Uterine smooth muscle cell (primary cell): ENCODE results near the gene PPM1G. TPM values are rescaled to one million over a fixed set of nuclear protein-coding genes. Genes with fewer than 3 reads are reported as not detected.

Experiments used
- total RNA-seq: library from RNA; depleted of rRNA; stranded (reverse); fragments of >200 nt; gene quantifications from 2 replicates; pipeline ENCODE4 v1.2.3, GENCODE V29; 2014

PPM1G gene, protein sequence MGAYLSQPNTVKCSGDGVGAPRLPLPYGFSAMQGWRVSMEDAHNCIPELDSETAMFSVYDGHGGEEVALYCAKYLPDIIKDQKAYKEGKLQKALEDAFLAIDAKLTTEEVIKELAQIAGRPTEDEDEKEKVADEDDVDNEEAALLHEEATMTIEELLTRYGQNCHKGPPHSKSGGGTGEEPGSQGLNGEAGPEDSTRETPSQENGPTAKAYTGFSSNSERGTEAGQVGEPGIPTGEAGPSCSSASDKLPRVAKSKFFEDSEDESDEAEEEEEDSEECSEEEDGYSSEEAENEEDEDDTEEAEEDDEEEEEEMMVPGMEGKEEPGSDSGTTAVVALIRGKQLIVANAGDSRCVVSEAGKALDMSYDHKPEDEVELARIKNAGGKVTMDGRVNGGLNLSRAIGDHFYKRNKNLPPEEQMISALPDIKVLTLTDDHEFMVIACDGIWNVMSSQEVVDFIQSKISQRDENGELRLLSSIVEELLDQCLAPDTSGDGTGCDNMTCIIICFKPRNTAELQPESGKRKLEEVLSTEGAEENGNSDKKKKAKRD
- 77.2 and 144 TPM in 2 replicates for total RNA-seq

DNA sequence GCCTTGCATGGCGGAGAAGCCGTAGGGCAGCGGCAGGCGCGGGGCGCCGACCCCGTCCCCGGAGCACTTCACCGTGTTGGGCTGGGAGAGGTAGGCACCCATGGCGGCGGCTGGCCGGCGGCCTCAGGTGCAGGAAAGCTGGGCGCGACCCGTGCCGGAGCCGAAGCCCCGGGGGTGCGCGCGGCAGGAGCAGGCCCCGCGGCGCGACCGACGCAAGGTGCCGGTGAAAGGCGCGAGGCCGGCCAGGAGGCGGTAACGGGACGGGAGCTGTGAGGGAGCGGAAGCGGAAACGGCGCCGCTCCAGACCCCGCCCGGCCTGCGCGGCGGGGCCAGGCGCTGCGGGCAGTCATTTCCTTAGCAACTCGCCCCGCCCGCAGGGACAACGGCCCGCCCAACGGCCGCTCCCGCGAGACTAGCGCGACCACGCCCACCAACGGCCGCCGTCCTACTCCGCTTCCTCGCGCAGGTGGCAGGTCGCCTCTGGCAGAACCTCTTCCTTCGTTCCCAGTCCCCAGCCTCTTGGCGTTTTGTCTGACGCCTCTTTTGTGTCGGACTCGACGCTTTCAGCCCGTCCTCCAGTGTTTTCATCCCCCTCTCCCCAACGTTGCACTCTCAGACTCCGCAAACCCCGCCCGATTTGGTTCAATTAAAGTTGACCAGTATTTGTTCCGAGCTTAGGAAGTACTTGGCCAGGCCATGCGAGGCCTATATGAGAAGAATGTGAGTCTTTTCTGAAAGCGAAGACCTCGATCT, at the start of gene PPM1G:
TSS of gene PPM1G (minus strand) at position 271 of the 753 bp plus-strand sequence. CDS start at position 102, 169 bp downstream.

GRCh38 chr2:27441958-27442919, 32.8 kb upstream of the PPM1G start, which contains the start of gene KRTCAP3:
Gene KRTCAP3 (plus strand): TSS chr2:27442381. CDS start chr2:27442413, 32 bp downstream.

GRCh38 chr2:27428213-27428977, 19.0 kb upstream of the PPM1G start, which contains the start of gene NRBP1:
Gene NRBP1 (plus strand): TSS chr2:27428631. CDS start chr2:27433274, 4,643 bp downstream.

GRCh38 chr2:27380626-27381545, 28.5 kb downstream of the PPM1G start, which contains the start of gene ZNF513:
Gene ZNF513 (minus strand): TSS chr2:27380734. CDS start chr2:27380526, 208 bp downstream.

GRCh38 chr2:27370026-27370815, 39.2 kb downstream of the PPM1G start, which contains the start of the genes EIF2B4 and SNX17:
Gene EIF2B4 (minus strand): TSS chr2:27370338. CDS start chr2:27370314, 24 bp downstream.
Gene SNX17 (plus strand): TSS chr2:27370616. CDS start chr2:27370744, 128 bp downstream.

GRCh38 chr2:27356382-27357181, 52.8 kb downstream of the PPM1G start, which contains the start of gene GTF3C2:
Gene GTF3C2 (minus strand): TSS chr2:27356764. CDS start chr2:27343554, 13,210 bp downstream.

Other genes with a start within 250 kb of the PPM1G start
- 140 and 237 TPM in 2 replicates for gene ATRAID, start 197.6 kb downstream of the PPM1G start, total RNA-seq
- 19.4 and 30.4 TPM in 2 replicates for gene SLC5A6, start 197.3 kb downstream of the PPM1G start, total RNA-seq
- 45.9 and 57.2 TPM in 2 replicates for gene CAD, start 192.2 kb downstream of the PPM1G start, total RNA-seq
- 0.66 and 0.87 TPM in 2 replicates for gene SLC30A3, start 146.5 kb downstream of the PPM1G start, total RNA-seq
- not detected in 2 replicates for gene DNAJC5G, start 134.2 kb downstream of the PPM1G start, total RNA-seq
- 0.33 and 0.37 TPM in 2 replicates for gene TRIM54, start 127.2 kb downstream of the PPM1G start, total RNA-seq
- 0.22 and 1.00 TPM in 2 replicates for gene UCN, start 101.1 kb downstream of the PPM1G start, total RNA-seq
- 48.6 and 95.3 TPM in 2 replicates for gene MPV17, start 86.5 kb downstream of the PPM1G start, total RNA-seq
- gene GTF3C2, start 52.8 kb downstream of the PPM1G start, total RNA-seq = 19.6 and 24.0 TPM in 2 replicates
- gene EIF2B4, start 39.3 kb downstream of the PPM1G start, total RNA-seq = 26.9 and 34.5 TPM in 2 replicates
- 149 and 170 TPM in 2 replicates for gene SNX17, start 39.0 kb downstream of the PPM1G start, total RNA-seq
- 9.0 and 11.1 TPM in 2 replicates for gene ZNF513, start 28.9 kb downstream of the PPM1G start, total RNA-seq
- 106 and 128 TPM in 2 replicates for gene NRBP1, start 19.0 kb upstream of the PPM1G start, total RNA-seq
- gene KRTCAP3, start 32.8 kb upstream of the PPM1G start, total RNA-seq = not detected in 2 replicates
- gene IFT172, start 80.2 kb upstream of the PPM1G start, total RNA-seq = 40.7 and 41.4 TPM in 2 replicates
- 15.6 and 16.6 TPM in 2 replicates for gene FNDC4, start 85.6 kb upstream of the PPM1G start, total RNA-seq
- gene GCKR, start 87.2 kb upstream of the PPM1G start, total RNA-seq = 0.12 and 0.22 TPM in 2 replicates
- gene ZNF512, start 173.5 kb upstream of the PPM1G start, total RNA-seq = 27.1 and 33.2 TPM in 2 replicates
- gene CCDC121, start 219.4 kb upstream of the PPM1G start, total RNA-seq = 1.7 and 2.0 TPM in 2 replicates
- gene GPN1, start 219.5 kb upstream of the PPM1G start, total RNA-seq = 33.9 and 55.4 TPM in 2 replicates